Glomerular endothelial cell (primary cell): ENCODE results near the gene TEX51. TPM values are rescaled to one million over a fixed set of nuclear protein-coding genes. Genes with fewer than 3 reads are reported as not detected.

ENCODE experiments used
- DNase-seq: peaks from one replicate; pipeline ENCODE4 v3.0.0-alpha.2; 2011; ENCODE audit warnings: low read depth, low spot score; ENCODE audit errors: extremely low read depth
- total RNA-seq: library from RNA; depleted of rRNA; stranded (reverse); fragments of >200 nt; gene quantifications from 2 replicates; pipeline ENCODE4 v1.2.3, GENCODE V29; 2015

TEX51 gene
- total RNA-seq, 1 donor from 2014 or later = not detected

DNA sequence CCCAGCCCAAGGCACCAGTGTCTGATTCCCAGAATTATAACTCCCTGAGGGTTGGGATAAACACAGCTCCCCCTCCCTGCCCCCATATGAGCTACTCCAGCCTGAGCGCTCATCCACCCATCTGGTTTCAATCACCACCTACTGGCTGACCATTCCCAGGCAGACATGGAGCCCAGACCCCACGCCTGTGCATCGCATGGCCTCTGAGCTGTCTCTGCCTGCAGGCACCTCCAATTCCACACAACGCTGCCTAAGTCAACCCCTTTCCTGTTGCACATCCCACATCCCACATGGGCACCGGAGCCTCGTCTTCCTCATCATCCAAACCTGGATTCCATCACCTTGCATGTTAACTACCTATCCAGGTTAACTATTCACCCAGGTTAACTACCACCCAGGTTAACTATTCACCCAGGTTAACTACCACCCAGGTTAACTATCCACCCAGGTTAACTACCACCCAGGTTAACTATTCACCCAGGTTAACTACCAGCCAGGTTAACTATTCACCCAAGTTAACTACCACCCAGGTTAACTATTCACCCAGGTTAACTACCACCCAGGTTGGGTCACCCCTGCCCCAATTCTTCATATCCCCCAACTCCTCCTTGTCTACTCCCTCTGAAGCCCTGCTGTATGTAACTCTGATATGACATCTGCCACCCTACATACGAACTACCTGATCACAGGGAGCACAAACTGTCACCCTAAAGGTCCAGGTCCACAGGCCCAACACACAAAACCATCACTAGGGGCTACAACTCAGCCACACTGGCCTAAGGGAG lies 47.8 kb downstream of the TEX51 start:
- DNase-seq = no peak

GRCh38 chr2:126947103-126947429 lies 48.4 kb downstream of the TEX51 start:
- no peak for DNase-seq

DNA sequence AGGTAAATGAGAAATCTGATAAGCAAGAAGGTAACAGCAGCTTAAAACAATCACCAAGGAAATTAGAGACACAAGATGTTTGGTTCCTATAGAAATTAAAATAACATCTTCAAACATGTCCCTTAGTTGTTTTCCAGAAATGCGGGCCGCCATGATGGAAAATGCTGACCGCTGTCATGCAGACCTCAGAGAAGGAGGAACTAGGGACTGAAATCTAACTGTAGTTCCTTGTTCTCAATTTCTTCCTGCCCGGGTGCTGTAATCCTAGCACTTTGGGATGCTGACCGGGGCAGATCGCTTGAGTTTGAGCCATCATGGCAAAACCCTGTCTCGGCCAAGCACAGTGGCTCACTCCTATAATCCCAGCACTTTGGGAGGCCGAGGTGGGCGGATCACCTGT lies 51.1 kb downstream of the TEX51 start:
- no peak for DNase-seq

GRCh38 chr2:126950504-126950903 lies 51.8 kb downstream of the TEX51 start:
- no peak for DNase-seq

Other genes starting within 250 kb of the TEX51 start
- gene GYPC, start 242.7 kb upstream of the TEX51 start, total RNA-seq = 308 and 393 TPM in 2 replicates
- gene BIN1, start 208.3 kb downstream of the TEX51 start, total RNA-seq = 65.2 and 72.2 TPM in 2 replicates